Left ventricle myocardium superior (tissue), 1 donor: ENCODE data around the gene HS6ST3. TPM values are rescaled to one million over a fixed set of nuclear protein-coding genes. Genes with fewer than 3 reads are reported as not detected.
"Not testable (repeated sequence)": the region's sequence is repeated elsewhere in the genome, so short reads cannot be mapped to it uniquely, and the experiment has no call there.

Experiments used
- ATAC-seq: fragments of 200-7000 bp; cut with Tn5 transposase; one replicate; pipeline ENCODE4 v1.9.1; 2020; ENCODE audit warnings: mild to moderate bottlenecking, moderate library complexity
- DNase-seq: peaks from one replicate; pipeline ENCODE4 v3.0.0-alpha.2; 2020
- intact Hi-C: fragments of 100-400 bp; cut with micrococcal nuclease; formaldehyde crosslinking; loops from one replicate; pipeline ENCODE4 v1.11.0; 2022
- total RNA-seq: library from RNA; stranded (reverse); fragmentation: NEBNext Ultra II Directional; extraction: Animal tissue kit (Norgen Biotek cat#: 25700); gene quantifications from one replicate; pipeline ENCODE4 v1.2.1, GENCODE V29; 2021
- donor health status: DM: no; HTN: yes; CAD: no; lungs with severe emphysema.

Gene HS6ST3
- total RNA-seq, 1 donor from 2014 or later = 2.0 TPM

GRCh38 chr13:96499656-96500055 lies 409.7 kb downstream of the HS6ST3 start:
- ATAC-seq (no peak), DNase-seq (no peak)
- intact Hi-C loops = no loop called here

- intact Hi-C loops = no loop called here
- ATAC-seq = no peak
- no peak for DNase-seq
Measured at GRCh38 chr13:96500953-96501352, 411.0 kb downstream of the HS6ST3 start.

- intact Hi-C loops = no loop called here
- no peak for ATAC-seq
- DNase-seq = no peak
Measured at GRCh38 chr13:96503481-96503880, 413.6 kb downstream of the HS6ST3 start.

- intact Hi-C loops = no loop called here
- no peak for ATAC-seq
- DNase-seq = no peak
Measured at GRCh38 chr13:96511587-96511986, 421.7 kb downstream of the HS6ST3 start.

- DNase-seq (no peak), ATAC-seq (no peak)
- intact Hi-C loops = no loop called here
Measured at GRCh38 chr13:96519380-96519779, 429.5 kb downstream of the HS6ST3 start.

GRCh38 chr13:96524398-96525020 lies 434.6 kb downstream of the HS6ST3 start:
- ATAC-seq, DNase-seq, intact Hi-C loops: not testable (repeated sequence)

- no peak for ATAC-seq
- intact Hi-C loops = no loop called here
- DNase-seq = no peak
Measured at GRCh38 chr13:96525715-96526114, 435.8 kb downstream of the HS6ST3 start.

GRCh38 chr13:96527497-96527896 lies 437.6 kb downstream of the HS6ST3 start:
- intact Hi-C loops = no loop called here
- DNase-seq (no peak), ATAC-seq (no peak)

- DNase-seq = no peak
- intact Hi-C loops = no loop called here
- no peak for ATAC-seq
Measured at GRCh38 chr13:96532804-96533203, 442.9 kb downstream of the HS6ST3 start.

GRCh38 chr13:96533408-96533807 lies 443.5 kb downstream of the HS6ST3 start:
- no peak for DNase-seq
- intact Hi-C loops = no loop called here
- no peak for ATAC-seq

- intact Hi-C loops = no loop called here
- ATAC-seq = no peak
- DNase-seq = no peak
Measured at GRCh38 chr13:96539791-96540190, 449.9 kb downstream of the HS6ST3 start.

- no peak for ATAC-seq
- intact Hi-C loops = no loop called here
- no peak for DNase-seq
Measured at GRCh38 chr13:96540670-96541069, 450.8 kb downstream of the HS6ST3 start.

GRCh38 chr13:96542986-96543385 lies 453.1 kb downstream of the HS6ST3 start:
- ATAC-seq (no peak), DNase-seq (no peak)
- intact Hi-C loops = no loop called here

- intact Hi-C loops = no loop called here
- ATAC-seq = no peak
- no peak for DNase-seq
Measured at GRCh38 chr13:96544957-96545356, 455.1 kb downstream of the HS6ST3 start.

- DNase-seq = no peak
- ATAC-seq = no peak
- intact Hi-C loops = no loop called here
Measured at GRCh38 chr13:96546463-96546862, 456.6 kb downstream of the HS6ST3 start.

GRCh38 chr13:96551546-96551945 lies 461.6 kb downstream of the HS6ST3 start:
- intact Hi-C loops = no loop called here
- DNase-seq (no peak), ATAC-seq (no peak)

GRCh38 chr13:96552559-96552958 lies 462.7 kb downstream of the HS6ST3 start:
- intact Hi-C loops = no loop called here
- no peak for ATAC-seq
- DNase-seq = no peak

- intact Hi-C loops = no loop called here
- ATAC-seq = no peak
- no peak for DNase-seq
Measured at GRCh38 chr13:96553796-96554195, 463.9 kb downstream of the HS6ST3 start.

GRCh38 chr13:96573563-96573962 lies 483.7 kb downstream of the HS6ST3 start:
- DNase-seq (no peak), ATAC-seq (no peak)
- intact Hi-C loops = no loop called here

GRCh38 chr13:96575423-96576320 lies 485.8 kb downstream of the HS6ST3 start:
- DNase-seq (peak; percentile 31), ATAC-seq (no peak)
- intact Hi-C loops = no loop called here

GRCh38 chr13:96581741-96582140 lies 491.8 kb downstream of the HS6ST3 start:
- no peak for ATAC-seq
- no peak for DNase-seq
- intact Hi-C loops = no loop called here
